GM19099 (cell line): ENCODE results near the gene OR8B4.

Experiments used
- POLR2A ChIP-seq: IDR thresholded peaks from 3 replicates; pipeline ENCODE4 v1.6.1; 2011; ENCODE audit warnings: low read depth; ENCODE audit not compliant: insufficient read length; ENCODE audit errors: extremely low read depth

The OR8B4 gene

GRCh38 chr11:124440608-124441007, 15.9 kb upstream of the OR8B4 start:
- TF ChIP-seq POLR2A: no peak

DNA sequence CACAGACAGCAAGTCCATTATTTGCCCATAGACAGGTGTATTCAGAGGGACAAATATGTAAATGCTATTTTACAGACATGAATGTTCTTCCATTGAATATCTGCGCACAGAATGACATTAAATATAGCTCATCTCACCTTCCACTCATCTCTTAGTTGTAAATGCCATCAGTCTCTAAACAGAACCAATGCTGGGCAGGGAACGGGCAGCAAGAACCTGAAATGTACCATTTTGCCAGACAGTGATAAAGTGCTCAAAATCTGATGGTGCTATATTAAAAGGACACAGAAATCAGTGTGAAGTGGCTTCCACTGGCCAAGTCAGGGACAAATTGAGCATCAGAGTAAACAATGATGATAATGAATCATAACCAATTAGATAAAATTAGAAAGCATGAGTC, 10.0 kb upstream of the OR8B4 start:
- no peak for TF ChIP-seq POLR2A

- no peak for TF ChIP-seq POLR2A
These were observed 4.9 kb upstream of the OR8B4 start for GRCh38 chr11:124429599-124429998.

DNA sequence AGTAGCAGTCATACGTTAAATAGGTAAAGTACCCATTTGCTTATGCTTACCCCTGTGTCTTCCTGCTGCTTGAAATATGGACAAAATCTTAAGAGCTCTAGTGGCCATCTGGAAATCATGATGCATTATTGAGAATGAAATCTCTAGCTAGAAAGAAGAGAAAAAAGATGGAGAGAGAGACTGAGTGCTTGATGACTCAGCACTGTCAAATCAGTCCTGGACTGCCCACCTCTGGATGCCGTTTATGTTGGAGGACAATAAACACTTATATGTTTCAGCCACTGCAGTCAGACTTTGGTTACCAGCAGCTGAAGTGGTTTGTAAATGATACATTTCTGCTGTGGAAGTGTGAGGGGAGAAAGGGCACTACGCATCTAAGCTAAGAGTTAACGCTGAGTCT, 3.6 kb downstream of the OR8B4 start:
- no peak for TF ChIP-seq POLR2A

DNA sequence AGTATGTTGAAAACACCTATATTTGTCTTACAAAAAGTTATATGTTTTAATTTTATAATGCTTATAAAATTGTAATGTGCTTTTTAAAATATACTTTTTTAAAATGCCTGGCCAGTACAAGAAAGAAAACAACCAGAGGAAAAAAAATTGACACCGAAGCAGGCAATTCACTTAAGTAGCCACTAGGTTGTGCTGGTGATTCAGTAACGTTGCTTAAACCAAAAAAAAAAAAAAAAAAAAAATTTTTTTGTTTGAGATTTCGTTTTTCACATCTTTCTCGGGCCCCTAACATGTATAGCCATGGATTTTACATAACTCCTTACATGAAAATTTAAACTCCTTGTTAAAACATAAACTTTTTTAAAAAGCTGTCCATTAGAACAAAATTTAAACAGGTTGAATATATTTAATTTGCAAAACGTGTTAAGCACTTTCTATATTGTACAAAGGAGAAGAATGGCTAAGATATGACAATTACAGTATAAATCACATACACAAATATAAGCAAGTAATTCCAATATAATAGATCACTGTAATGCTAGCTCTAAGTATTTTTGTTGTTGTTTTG, 9.2 kb downstream of the OR8B4 start:
- TF ChIP-seq POLR2A: no peak

DNA sequence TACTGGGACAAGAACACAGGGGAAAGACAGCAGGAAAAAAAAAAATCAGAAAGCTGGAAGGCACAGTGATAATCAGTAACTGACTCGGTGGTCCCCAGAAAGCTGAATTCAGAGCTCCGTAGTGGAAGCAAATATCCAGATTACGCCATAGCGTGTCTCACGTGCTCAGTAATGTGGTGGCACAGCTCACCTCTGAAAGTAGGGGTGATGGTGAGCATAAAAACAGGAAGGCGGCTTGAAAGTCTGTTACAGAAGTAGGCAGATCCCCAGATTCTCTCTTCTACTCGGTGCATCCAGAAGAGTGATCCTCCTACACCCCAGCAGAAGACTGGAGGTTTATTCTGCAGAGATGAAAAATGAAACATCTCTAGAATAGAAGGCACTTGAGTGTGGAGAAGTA, 14.8 kb downstream of the OR8B4 start:
- no peak for TF ChIP-seq POLR2A

DNA sequence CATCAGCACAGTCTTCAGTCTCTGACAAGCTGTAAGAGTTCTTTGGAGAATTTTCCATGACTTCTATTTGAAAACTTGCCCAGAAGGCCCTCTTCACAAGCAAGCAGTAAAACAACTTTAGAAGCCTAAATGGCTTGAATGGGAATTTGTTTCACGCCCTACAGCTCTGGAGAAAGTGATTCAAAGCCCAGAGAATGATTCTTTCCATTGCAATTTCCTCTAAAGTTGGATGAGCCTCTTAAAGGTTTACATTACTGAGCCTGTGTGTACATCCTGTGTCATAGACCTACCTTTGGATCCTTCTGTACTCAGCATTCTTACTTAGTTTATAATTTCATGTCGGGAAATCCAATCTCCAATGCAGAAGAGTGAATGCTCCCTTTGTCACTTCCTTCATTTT, 19.1 kb downstream of the OR8B4 start:
- TF ChIP-seq POLR2A: no peak

DNA sequence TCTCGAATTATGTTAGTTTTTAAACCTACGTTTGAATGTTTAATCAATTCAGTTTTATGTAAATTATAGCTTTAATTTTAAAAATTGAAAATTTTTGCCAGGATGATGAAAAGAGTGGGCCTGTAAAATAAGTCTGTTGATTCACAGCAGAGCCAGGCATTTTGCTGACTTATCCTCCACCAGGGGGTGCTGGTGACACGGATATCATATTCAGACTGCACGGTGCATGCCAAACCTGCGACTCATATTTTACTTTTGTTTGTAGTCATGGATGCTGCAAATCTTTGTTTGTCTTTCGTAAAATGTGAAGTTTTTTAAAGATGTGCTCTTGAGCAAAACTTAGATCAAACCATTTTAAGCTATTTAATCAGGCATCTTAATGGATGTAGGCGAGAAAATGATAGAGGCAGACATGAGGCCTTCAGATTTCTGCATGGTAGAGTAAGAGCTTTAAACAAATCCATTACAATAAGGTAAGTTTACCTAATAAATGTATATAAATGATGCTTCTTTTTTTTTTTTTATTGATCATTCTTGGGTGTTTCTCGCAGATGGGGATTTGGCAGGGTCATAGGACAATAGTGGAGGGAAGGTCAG, 22.2 kb downstream of the OR8B4 start:
- no peak for TF ChIP-seq POLR2A

DNA sequence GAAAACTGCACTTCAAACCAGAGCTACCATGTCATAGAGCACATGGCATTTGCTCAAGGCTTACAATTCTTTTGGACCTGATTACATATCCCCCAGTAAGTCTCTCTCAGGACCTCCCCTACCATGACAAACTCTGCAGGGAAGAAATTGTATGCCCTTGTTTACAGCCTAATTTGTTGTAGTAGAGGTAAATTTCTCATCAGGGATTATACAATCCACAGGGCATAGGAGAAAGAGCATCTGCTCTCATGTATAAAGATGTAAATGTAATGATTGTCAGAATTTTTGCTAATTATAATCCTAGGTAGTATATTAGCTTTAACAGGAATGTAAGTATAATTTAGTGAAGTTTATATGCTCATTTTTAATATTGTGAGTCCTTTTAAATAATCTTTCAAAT, 25.7 kb downstream of the OR8B4 start, which contains the start of gene OR8B3:
OR8B3 (minus strand) TSS at position 101 of the 400 bp plus-strand sequence. CDS start 1,673 bp downstream, outside the sequence.
- TF ChIP-seq POLR2A: no peak

DNA sequence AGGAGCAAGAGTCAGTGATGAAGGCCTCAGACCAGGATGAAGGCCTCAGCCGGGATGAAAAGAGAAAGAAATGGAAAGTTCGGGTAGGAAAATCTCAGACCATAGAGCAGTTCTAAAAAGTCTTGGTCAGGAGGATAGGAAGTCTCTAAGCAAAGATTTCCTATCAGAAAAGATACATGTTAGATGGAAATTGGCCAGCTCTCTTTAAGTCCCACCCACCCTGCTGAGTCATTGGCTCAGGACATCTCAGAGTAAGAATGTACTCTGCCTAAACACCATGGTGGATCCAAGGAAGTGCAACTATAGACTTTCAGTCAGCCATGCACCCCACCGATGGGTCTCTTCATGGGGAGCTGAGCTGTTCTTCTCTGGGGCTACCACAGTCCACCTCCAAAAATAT, 30.3 kb downstream of the OR8B4 start:
- TF ChIP-seq POLR2A: no peak

DNA sequence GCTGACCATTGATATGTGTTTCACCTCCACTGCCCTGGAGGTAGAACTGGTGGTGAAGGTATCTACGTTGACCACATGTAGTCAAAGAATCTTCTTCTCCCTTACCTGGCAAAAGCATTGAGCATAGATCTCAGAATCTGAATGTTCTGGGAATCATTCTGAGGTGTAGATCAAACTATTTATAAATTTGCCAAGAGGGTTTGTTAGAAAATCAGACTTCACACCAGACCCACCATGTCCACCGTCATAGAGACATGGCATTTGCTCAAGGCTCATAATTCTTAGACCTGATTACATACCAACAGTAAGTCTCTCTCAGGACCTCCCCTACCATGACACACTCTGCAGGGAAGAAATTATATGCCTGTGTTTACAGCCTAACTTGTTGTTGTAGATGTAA, 40.3 kb downstream of the OR8B4 start, which contains the start of gene OR8B2:
OR8B2 (minus strand) TSS at position 101 of the 400 bp plus-strand sequence. CDS start 1,156 bp downstream, outside the sequence.
- no peak for TF ChIP-seq POLR2A

DNA sequence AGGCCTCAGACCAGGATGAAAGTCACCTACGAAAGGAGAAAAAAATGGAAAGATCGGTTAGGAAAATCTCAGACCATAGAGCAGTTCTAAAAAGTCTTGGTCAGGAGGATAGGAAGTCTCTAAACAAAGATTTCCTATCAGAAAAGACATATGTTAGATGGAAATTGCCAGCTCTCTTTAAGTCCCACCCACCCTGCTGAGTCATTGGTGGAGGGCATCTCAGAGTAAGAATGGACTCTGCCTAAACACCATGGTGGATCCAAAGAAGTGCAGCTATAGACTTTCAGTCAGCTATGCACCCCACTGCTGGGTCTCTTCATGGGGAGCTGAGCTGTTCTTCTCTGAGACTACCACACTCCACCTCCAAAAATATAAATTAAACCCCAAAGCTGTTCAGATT, 44.1 kb downstream of the OR8B4 start:
- TF ChIP-seq POLR2A: no peak

DNA sequence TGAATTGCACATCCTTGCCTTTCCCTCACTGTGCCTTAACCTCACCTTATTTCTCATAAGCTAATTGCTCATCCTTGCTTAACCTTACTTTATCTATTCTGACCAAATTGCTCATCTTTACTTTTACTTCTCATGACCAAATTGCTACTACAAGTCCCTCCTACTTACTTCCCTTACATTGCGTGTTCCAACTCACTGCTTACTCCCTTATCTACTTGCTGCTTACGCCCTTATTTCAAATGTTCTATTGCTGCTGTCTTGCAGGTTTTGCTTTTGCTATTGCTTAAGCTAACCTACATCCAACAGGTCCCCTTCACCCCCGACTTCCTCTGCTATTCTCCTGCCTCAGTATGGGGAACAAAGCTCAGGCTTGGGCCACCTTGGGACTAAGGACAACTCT, 48.4 kb downstream of the OR8B4 start:
- no peak for TF ChIP-seq POLR2A
